HEK293 (cell line): ENCODE data around the gene SLC37A4.
A peak's percentile ranks its signal among the peaks of the same experiment; 100 is the strongest.

Experiments
- CTCF ChIA-PET: fragments of 350-600 bp; formaldehyde crosslinking; extraction: SDS; loops from one replicate; lab custom pipeline; 2021; ENCODE audit warnings: antibody characterized with exemption; lab: Yijun Ruan, JAX
- POLR2A ChIA-PET: fragments of 300-600 bp; formaldehyde crosslinking; extraction: SDS; loops from one replicate; lab custom pipeline; 2020; ENCODE audit warnings: antibody characterized with exemption, inconsistent platforms; lab: Yijun Ruan, JAX
- H3K27ac ChIP-seq: fragments of 200-500 bp; sonication (Bioruptor generic); 2 replicates; pipeline ENCODE4 v1.5.1; 2014; ENCODE audit warnings: low read depth, low read length, control low read depth, inconsistent platforms; ENCODE audit errors: extremely low read depth
- H3K36me3 ChIP-seq, 2 experiments: fragments of 200-500 bp in 1 of 2; sonication (Bioruptor generic) in 1 of 2; 1 replicate in 1 of 2; 2 replicates in 1 of 2; pipeline ENCODE4 v1.5.1; 2014 to 2017; ENCODE audit warnings: inconsistent platforms in 2 of 2, low read length in 2 of 2; ENCODE audit not compliant: control insufficient read depth in 2 of 2, insufficient read depth in 1 of 2
- H3K4me1 ChIP-seq: fragments of 200-500 bp; sonication (Bioruptor generic); 2 replicates; pipeline ENCODE4 v1.5.1; 2014; ENCODE audit warnings: mild to moderate bottlenecking, low read length, inconsistent platforms; ENCODE audit not compliant: control insufficient read depth, insufficient read depth
- H3K4me3 ChIP-seq: 2 replicates; pipeline ENCODE4 v1.5.1; 2011; ENCODE audit warnings: low read depth, mild to moderate bottlenecking, control low read depth, low read length, moderate library complexity
- H3K9me3 ChIP-seq: fragments of 200-500 bp; sonication (Bioruptor generic); 2 replicates; pipeline ENCODE4 v1.5.1; 2014; ENCODE audit warnings: low read depth, low read length, inconsistent platforms; ENCODE audit not compliant: control insufficient read depth, insufficient read depth
- PRDM1 ChIP-seq: fragments of 450-650 bp; formaldehyde crosslinking; IDR thresholded peaks from 2 replicates; pipeline ENCODE4; 2016; ENCODE audit warnings: missing biosample characterization, missing genetic modification characterization
- SETDB1 ChIP-seq: IDR thresholded peaks from one replicate; pipeline ENCODE4 v1.6.1; 2017; ENCODE audit warnings: mild to moderate bottlenecking, low read length, moderate library complexity, mixed read lengths; ENCODE audit not compliant: insufficient read length
- TRIM28 ChIP-seq: IDR thresholded peaks from 2 replicates; pipeline ENCODE4 v1.6.1; 2011; ENCODE audit warnings: low read length, control low read depth, borderline replicate concordance
- ZBTB21 ChIP-seq: fragments of 450-650 bp; formaldehyde crosslinking; IDR thresholded peaks from 2 replicates; pipeline ENCODE4 v1.5.1; 2017; ENCODE audit warnings: missing biosample characterization, missing genetic modification characterization
- ZBTB8A ChIP-seq: fragments of 450-650 bp; formaldehyde crosslinking; IDR thresholded peaks from 2 replicates; pipeline ENCODE4 v1.5.1; 2016; ENCODE audit warnings: missing biosample characterization, missing genetic modification characterization
- ZFP37 ChIP-seq: fragments of 450-650 bp; formaldehyde crosslinking; IDR thresholded peaks from 2 replicates; pipeline ENCODE4 v1.5.1; 2016; ENCODE audit warnings: missing biosample characterization, missing genetic modification characterization
- ZNF10 ChIP-seq: fragments of 450-650 bp; formaldehyde crosslinking; IDR thresholded peaks from 2 replicates; pipeline ENCODE4 v1.5.1; 2017; ENCODE audit warnings: missing biosample characterization, missing genetic modification characterization
- ZNF133 ChIP-seq: fragments of 450-650 bp; formaldehyde crosslinking; IDR thresholded peaks from 2 replicates; pipeline ENCODE4 v1.5.1; 2016; ENCODE audit warnings: missing biosample characterization, missing genetic modification characterization
- ZNF146 ChIP-seq: fragments of 450-650 bp; formaldehyde crosslinking; IDR thresholded peaks from 2 replicates; pipeline ENCODE4 v1.5.1; 2016; ENCODE audit warnings: missing biosample characterization, missing genetic modification characterization
- ZNF302 ChIP-seq: fragments of 450-650 bp; formaldehyde crosslinking; IDR thresholded peaks from 2 replicates; pipeline ENCODE4 v1.5.1; 2016; ENCODE audit warnings: missing biosample characterization, missing genetic modification characterization, low read depth
- ZNF394 ChIP-seq: fragments of 450-650 bp; formaldehyde crosslinking; IDR thresholded peaks from 2 replicates; pipeline ENCODE4 v1.5.1; 2016; ENCODE audit warnings: missing biosample characterization, missing genetic modification characterization, mild to moderate bottlenecking, moderate library complexity, borderline replicate concordance
- ZNF600 ChIP-seq: fragments of 450-650 bp; formaldehyde crosslinking; IDR thresholded peaks from 2 replicates; pipeline ENCODE4 v1.5.1; 2016; ENCODE audit warnings: missing biosample characterization, missing genetic modification characterization
- ZNF747 ChIP-seq: fragments of 450-650 bp; formaldehyde crosslinking; IDR thresholded peaks from 2 replicates; pipeline ENCODE4 v1.5.1; 2016; ENCODE audit warnings: missing biosample characterization, missing genetic modification characterization
- ZNF792 ChIP-seq: fragments of 450-650 bp; formaldehyde crosslinking; IDR thresholded peaks from 2 replicates; pipeline ENCODE4 v1.5.1; 2016; ENCODE audit warnings: missing biosample characterization, missing genetic modification characterization
- ZNF843 ChIP-seq: fragments of 450-650 bp; formaldehyde crosslinking; IDR thresholded peaks from 2 replicates; pipeline ENCODE4 v1.5.1; 2016; ENCODE audit warnings: missing biosample characterization, missing genetic modification characterization
- ZSCAN16 ChIP-seq: fragments of 450-650 bp; formaldehyde crosslinking; IDR thresholded peaks from 2 replicates; pipeline ENCODE4 v1.5.1; 2016; ENCODE audit warnings: missing biosample characterization, missing genetic modification characterization
- TF ChIP-seq, protein P1 (sequence below): fragments of 450-650 bp; formaldehyde crosslinking; IDR thresholded peaks from 2 replicates; pipeline ENCODE4 v1.5.1; 2017; ENCODE audit warnings: missing biosample characterization, missing genetic modification characterization
- TF ChIP-seq, protein P2 (sequence below): fragments of 450-650 bp; formaldehyde crosslinking; IDR thresholded peaks from 2 replicates; pipeline ENCODE4 v1.5.1; 2016; ENCODE audit warnings: missing biosample characterization, missing genetic modification characterization
- TF ChIP-seq, protein P3 (sequence below): fragments of 450-650 bp; formaldehyde crosslinking; IDR thresholded peaks from 2 replicates; pipeline ENCODE4 v1.5.1; 2017; ENCODE audit warnings: missing biosample characterization, missing genetic modification characterization
- TF ChIP-seq, protein P4 (sequence below): sonication (generic); formaldehyde crosslinking; IDR thresholded peaks from 2 replicates; pipeline ENCODE4 v1.8.1; 2022; ENCODE audit warnings: mild to moderate bottlenecking, moderate library complexity, missing genetic modification reagents

The SLC37A4 gene

GRCh38 chr11:119014209-119014924 lies 16.3 kb downstream of the SLC37A4 start:
- Histone ChIP-seq H3K4me1 (no peaks in the 10 kb centered on the region), H3K9me3 (no peaks in the 10 kb centered on the region), H3K27ac (no peak overlapping the region), H3K4me3 (no peak overlapping the region), H3K36me3 (peaks cover 12 to 75% of the 10 kb centered on the region in 2 experiments; a peak in 2 of 3 replicates)
- TF ChIP-seq ZSCAN16 (tag by site-specific recombination): no peak
- TF ChIP-seq ZNF394: no peak
- TF ChIP-seq ZBTB21 (tag by site-specific recombination): no peak
- 0 out of 2 replicates have a peak, but pooled peaks have one; percentile 26 for TF ChIP-seq ZNF600 (tag by site-specific recombination)
- no peak for TF ChIP-seq TRIM28
- TF ChIP-seq, protein P1, sequence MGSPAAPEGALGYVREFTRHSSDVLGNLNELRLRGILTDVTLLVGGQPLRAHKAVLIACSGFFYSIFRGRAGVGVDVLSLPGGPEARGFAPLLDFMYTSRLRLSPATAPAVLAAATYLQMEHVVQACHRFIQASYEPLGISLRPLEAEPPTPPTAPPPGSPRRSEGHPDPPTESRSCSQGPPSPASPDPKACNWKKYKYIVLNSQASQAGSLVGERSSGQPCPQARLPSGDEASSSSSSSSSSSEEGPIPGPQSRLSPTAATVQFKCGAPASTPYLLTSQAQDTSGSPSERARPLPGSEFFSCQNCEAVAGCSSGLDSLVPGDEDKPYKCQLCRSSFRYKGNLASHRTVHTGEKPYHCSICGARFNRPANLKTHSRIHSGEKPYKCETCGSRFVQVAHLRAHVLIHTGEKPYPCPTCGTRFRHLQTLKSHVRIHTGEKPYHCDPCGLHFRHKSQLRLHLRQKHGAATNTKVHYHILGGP: no peak
- TF ChIP-seq ZNF302 (tag by site-specific recombination): no peak
- no peak for TF ChIP-seq ZNF843 (tag by site-specific recombination)
- no peak for TF ChIP-seq ZFP37 (tag by site-specific recombination)
- ChIA-PET POLR2A (interaction anchor here (0.6 to 2.9 kb wide), 7 partner anchors 10 to 359 kb away, joined by 3 to 15 read pairs (median 4); partner anchors contain the start of gene CENATAC), CTCF (interaction anchor here (0.5 to 1.8 kb wide), 5 partner anchors 12 to 105 kb away, joined by 3 to 6 read pairs (median 4); partner anchors contain the start of gene SLC37A4)

DNA sequence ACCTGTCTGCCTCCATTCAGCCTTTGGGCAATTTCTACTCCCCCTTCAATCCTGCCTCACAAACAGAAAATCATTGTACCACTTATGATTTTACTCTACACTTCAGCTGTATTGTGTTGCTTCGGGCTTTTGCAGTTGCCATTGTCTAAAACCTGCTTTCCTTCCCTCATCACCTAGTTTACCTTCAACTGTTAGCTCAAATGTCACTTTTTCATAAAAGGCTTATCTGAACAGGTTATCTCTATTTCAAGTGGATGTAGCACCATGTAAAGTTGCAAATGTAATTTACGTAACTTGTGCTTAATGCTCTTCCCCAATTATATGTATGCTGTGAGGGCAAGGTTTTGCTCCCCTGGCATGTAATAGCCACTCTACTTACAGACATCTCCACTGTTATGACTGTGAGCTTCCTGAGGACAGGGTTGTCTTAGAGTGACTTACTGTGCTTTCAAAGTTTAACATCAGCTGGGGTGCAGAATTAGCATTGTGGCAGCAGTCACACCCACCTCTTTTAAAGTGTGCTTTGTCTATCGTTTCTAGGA lies 18.0 kb downstream of the SLC37A4 start:
- Histone ChIP-seq H3K27ac (no peak overlapping the region), H3K9me3 (no peaks in the 10 kb centered on the region), H3K4me3 (no peak overlapping the region), H3K36me3 (peaks cover 12 to 86% of the 10 kb centered on the region in 2 experiments; a peak in 2 of 3 replicates), H3K4me1 (no peaks in the 10 kb centered on the region)
- TF ChIP-seq ZNF133 (tag by site-specific recombination) (peak; percentile 81), SETDB1 (no peak), ZNF146 (tag by site-specific recombination) (no peak), ZNF10 (tag by site-specific recombination) (peak; percentile 91), ZNF747 (tag by site-specific recombination) (no peak)
- TF ChIP-seq, protein P2, sequence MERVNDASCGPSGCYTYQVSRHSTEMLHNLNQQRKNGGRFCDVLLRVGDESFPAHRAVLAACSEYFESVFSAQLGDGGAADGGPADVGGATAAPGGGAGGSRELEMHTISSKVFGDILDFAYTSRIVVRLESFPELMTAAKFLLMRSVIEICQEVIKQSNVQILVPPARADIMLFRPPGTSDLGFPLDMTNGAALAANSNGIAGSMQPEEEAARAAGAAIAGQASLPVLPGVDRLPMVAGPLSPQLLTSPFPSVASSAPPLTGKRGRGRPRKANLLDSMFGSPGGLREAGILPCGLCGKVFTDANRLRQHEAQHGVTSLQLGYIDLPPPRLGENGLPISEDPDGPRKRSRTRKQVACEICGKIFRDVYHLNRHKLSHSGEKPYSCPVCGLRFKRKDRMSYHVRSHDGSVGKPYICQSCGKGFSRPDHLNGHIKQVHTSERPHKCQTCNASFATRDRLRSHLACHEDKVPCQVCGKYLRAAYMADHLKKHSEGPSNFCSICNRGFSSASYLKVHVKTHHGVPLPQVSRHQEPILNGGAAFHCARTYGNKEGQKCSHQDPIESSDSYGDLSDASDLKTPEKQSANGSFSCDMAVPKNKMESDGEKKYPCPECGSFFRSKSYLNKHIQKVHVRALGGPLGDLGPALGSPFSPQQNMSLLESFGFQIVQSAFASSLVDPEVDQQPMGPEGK (tag by site-specific recombination): no peak
- POLR2A ChIA-PET: interaction anchor here (0.8 to 1.3 kb wide), 4 partner anchors 9 to 15 kb away, joined by 3 to 5 read pairs (median 3); partner anchors contain the start of gene CENATAC
- CTCF ChIA-PET: interaction anchor here (0.6 kb wide), 1 partner anchor 326 kb away, joined by 3 read pairs; no protein-coding TSS in a partner anchor

DNA sequence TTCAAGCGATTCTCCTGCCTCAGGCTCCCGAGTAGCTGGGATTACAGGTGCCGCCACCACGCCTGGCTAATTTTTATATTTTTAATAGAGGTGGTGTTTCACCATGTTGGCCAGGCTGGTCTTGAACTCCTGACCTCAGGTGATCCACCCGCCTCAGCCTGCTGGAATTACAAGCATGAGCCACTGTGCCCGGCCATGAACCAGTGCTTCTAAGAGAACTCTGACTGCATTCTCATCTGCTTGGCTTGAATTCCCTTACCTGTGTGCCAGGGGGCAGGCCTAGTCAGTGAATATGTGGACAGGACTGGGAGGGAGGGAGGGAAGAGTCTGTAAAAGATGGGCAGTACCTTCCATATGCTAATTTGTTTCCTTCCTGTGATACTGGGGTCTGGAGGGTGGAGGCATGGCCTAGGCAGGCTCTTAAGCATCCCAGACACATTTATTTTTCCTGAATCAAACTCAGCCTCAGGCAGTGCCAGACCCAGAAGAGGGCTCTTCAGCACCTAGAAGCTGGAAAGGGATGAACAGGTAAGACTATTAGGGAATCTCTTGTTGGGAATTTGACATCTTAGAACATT lies 19.1 kb downstream of the SLC37A4 start:
- POLR2A ChIA-PET: interaction anchor here (0.6 to 0.7 kb wide), 2 partner anchors 9 to 11 kb away, joined by 3 to 4 read pairs; no protein-coding TSS in a partner anchor
- Histone ChIP-seq H3K4me3 (no peak overlapping the region), H3K27ac (no peak overlapping the region), H3K9me3 (no peaks in the 10 kb centered on the region), H3K4me1 (no peaks in the 10 kb centered on the region), H3K36me3 (peaks cover 12 to 87% of the 10 kb centered on the region in 2 experiments; a peak in 2 of 3 replicates)
- CTCF ChIA-PET: interaction anchor here (0.6 kb wide), 1 partner anchor 327 kb away, joined by 3 read pairs; no protein-coding TSS in a partner anchor
- TF ChIP-seq ZNF792 (tag by site-specific recombination) (no peak), TRIM28 (no peak), ZBTB8A (no peak), PRDM1 (tag by site-specific recombination) (no peak)
- TF ChIP-seq, protein P3, sequence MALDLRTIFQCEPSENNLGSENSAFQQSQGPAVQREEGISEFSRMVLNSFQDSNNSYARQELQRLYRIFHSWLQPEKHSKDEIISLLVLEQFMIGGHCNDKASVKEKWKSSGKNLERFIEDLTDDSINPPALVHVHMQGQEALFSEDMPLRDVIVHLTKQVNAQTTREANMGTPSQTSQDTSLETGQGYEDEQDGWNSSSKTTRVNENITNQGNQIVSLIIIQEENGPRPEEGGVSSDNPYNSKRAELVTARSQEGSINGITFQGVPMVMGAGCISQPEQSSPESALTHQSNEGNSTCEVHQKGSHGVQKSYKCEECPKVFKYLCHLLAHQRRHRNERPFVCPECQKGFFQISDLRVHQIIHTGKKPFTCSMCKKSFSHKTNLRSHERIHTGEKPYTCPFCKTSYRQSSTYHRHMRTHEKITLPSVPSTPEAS (tag by site-specific recombination): no peak
- TF ChIP-seq, protein P4, sequence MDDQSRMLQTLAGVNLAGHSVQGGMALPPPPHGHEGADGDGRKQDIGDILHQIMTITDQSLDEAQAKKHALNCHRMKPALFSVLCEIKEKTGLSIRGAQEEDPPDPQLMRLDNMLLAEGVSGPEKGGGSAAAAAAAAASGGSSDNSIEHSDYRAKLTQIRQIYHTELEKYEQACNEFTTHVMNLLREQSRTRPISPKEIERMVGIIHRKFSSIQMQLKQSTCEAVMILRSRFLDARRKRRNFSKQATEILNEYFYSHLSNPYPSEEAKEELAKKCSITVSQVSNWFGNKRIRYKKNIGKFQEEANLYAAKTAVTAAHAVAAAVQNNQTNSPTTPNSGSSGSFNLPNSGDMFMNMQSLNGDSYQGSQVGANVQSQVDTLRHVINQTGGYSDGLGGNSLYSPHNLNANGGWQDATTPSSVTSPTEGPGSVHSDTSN (CRISPR knock-in tag): no peak
